ENCODE measurements around the gene RTCA.
A peak's percentile ranks its signal among the peaks of the same experiment; 100 is the strongest.
"Not testable (repeated sequence)": the region's sequence is repeated elsewhere in the genome, so short reads cannot be mapped to it uniquely, and the experiment has no call there.

The RTCA gene

DNA sequence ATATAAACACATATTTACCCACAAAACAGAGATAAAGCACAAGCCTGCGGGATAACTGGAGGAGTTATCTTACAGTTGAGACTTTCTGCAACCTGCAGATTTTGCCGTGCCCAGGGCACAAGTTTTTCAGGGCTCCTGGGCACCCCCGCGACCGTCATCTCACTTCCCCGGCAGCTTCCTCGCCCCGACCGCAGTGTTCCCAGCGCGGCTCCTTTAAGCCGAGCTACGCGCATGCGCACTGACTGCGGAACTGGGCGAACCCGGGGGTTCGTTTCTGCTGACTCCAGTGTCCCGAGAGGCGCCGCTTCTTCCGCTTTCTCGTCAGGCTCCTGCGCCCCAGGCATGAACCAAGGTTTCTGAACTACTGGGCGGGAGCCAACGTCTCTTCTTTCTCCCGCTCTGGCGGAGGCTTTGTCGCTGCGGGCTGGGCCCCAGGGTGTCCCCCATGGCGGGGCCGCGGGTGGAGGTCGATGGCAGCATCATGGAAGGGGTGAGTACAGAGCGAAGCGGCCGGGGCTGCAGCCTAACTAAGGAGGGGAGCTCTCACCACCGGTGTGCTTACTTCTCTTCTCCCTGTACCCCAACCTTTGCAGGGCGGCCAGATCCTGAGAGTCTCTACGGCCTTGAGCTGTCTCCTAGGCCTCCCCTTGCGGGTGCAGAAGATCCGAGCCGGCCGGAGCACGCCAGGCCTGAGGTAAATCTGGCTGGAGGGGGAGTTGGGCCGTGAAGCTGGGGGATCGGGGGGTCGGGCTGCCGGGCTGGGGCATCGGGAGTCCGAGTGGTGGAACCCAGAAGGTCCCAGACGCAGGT is at the start of gene RTCA:
RTCA (plus strand) TSS at position 286 of the 810 bp plus-strand sequence; CDS start at position 446, 160 bp downstream.
- DNase-seq, result peak; percentile 96

DNA sequence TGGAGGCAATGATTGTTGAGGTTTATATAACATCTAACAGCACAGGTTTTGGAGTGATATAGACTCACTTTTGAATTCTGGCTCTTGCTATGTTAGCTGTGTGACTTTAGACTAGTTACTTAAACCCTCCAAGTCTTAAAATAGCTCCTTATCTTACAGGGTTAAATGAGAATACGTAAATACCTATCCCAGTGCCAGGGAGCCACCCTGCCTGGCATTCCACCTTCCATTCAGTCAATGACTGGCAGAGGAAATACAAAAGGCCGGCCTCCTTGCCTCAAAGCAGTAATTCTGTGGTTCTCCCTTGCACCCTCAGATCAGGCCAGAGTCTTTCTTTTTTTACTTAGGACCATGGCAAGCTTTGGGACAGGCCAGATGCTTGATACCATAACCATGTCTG is 48.2 kb upstream of the RTCA start:
- DNase-seq, result no peak

DNA sequence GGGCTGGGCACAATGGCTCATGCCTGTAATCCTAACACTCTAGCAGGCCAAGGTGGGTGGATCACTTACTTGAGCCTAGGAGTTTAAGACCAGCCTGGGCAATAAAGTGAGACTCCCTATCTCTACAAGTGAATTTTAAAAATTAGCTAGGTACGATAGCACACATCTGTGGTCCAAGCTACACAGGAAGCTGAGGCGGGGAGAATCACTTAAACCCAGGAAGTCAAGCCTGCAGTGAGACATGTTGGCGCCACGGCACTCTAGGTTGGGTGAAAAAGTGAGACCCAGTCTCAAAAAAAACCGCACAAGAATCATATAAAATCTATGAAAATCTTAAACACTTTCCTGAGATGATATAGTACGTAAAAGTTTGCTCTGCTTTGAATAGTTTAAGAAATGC is 46.6 kb upstream of the RTCA start:
- DNase-seq, result no peak

DNA sequence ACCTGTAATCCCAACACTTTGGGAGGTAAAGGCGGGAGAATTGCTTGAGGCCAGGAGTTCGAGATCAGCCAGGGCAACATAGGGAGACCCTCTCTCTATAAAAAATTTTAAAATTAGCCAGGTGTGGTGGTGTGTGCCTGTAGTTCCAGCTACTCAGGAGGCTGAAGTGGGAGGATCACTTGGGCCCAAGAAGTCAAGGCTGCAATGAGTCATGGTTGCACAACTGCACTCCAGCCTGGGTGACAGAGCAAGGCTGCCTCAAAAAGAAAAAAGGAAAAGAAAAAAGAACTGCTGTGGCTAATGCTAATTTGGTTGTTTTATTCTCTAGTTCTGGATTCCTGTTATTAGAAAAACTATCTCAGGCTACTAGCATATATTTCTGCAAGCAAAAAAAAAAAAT is 46.1 kb upstream of the RTCA start:
- peak; percentile 34 for DNase-seq

DNA sequence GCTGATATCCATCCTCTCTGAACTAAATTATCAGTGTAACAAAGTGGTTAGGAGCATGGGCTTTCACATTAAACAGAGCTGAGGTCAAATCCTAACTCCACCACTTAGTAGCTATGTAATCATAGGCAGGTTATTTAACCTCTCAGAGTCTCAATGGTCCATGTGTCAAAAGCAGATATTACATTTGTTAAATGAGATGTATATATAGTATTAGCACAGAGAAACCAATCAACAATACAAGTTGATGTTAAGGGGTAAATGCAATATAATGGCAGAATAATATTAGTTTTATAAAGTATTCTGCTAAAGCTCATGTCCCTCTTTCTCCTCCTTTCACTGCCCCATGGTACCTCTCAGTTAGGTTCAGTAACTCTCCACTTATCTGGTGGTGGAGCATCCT is 43.6 kb upstream of the RTCA start:
- no peak for DNase-seq

DNA sequence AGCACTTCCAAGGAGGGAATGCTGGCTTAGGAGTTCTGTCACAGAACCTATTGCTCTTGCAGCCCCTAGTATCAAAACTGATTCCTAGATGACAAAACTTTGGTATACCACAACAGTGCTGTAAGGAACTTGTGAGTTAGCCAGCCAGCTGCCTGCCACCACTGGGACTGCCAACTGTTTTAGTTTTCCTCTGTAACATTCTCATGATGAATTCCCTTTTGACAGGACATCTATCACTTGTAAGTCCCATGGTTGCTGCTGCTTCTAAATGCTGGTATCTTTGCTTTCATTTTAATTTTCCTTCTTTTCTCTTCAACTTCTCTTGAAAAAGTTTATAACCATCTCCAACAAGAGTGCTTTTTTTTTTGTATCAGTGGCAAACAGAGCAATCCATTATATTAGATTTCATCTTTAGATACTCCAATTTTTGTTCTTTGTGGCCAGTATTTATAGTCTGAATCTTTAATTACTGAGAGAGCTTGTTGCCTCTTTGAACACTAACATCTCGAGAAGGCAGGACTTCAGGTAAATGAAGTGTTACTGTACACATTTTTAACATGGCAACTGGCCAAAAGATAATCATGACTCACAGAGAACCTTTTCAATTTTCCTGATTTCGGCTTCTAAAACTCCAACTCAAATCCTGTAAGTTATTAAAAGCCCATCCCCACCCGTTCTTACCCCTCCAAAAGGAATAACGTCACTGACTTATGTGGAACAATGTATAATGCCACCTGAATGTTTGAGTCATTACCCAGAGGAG is 36.2 kb upstream of the RTCA start:
- no peak for DNase-seq

DNA sequence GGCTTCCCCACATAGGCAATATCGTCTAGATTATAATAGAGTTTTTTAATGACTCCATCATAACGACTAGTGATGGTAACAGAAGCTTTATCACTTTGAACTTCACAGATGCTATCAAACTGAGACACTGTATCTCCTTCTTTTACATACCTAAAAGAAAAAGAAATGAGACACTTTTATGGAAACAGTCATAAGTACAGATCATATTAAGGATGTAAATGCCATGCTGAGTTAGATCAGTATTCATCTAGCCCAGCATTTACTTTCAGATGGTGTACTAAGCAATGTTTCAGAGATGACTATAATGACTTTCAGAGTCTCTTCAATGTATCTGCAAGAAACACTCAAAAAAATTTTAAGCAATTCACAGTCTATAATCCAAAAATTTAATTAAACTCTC is 35.3 kb upstream of the RTCA start:
- no peak for DNase-seq

DNA sequence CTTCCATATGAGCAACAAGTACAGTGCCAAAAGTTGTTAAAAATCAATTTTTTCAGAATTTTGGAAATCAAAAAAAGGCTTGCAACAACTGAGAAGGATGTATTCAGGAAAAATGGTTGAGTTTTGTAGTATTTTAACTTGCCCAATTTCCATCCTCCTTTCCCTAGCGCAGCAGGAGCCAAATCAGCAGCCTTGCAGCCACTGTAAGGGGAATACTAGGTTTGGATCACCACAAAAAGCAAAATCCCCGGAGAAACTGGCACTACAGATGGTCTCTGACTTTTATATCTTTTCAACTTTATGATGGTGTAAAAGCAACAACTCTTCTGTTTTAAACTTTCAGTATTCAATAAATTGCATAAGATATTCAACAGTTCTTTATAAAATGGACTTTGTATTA is 34.3 kb upstream of the RTCA start:
- no peak for DNase-seq

DNA sequence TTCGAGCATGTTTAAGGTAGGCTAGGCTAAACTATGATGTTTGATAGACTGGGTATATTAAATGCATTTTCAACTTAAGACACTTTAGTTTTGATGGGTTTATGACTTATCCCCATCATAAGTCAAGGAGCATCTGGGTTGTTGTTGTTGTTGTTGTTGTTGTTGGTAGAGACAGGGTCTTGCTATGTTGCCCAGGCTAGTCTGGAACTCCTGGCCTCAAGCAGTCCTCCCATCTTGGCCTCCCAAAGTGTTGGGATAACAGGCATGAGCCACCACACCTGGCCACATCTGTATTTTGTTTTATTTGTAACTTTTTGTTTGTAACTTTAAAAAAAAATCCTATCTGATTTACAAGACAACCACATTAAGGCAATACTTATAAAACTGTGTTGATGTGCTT is 33.9 kb upstream of the RTCA start:
- no peak for DNase-seq

DNA sequence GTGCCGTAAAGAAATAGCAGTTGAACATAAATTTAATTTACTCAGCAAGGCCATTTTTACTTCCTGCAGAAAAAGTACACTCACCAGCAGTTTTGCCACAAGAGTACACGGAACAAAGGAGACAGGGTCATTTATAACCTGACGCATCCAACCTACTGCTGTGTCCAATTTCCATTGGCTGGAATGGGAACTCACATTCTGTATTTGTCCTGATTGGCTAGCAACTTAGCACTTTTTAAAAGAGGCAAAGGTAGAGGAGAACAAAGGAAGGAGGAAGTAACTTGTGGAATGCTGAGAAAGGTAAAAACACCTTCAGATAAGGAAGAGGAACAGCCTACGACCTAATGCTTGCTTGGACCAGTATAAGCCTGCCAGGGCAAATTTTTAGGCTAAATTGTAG is 32.5 kb upstream of the RTCA start:
- not testable (repeated sequence) for DNase-seq

DNA sequence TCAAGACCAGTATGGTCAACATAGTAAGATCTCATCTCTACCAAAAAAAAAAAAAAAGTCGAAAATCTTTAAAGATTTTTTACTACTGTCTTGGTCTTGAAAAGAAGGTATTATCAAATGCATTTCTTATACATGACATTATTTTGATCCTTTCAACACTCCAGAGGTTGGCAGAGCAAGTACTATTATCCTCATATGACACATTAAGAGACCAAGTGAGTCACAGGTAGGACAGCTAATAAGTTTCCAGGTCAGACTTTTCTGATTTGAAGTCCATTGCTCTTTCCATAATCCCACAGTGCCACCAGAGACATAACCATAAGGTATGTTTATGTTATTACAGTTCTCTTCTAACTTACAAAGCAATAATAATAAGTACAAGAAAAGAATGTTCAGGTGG is 31.6 kb upstream of the RTCA start:
- DNase-seq, result no peak

DNA sequence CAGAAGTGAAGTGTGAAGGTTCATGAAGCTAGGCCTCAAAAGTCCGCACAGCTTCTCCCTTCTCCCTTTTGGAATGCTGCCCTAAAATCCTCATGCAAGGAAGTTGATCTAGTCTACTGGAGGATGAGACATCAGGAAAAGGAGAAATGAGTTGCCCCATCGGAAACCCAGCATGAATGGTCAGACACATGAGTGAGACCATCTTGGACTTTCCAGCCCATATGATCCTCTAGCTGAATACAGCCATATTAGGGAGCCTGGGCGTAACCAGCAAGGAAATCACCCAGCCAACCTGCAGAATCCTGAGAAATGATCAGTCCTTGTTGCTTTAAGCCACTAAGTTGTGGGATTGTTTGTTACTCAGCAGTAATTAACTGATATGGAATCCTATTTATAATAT is 28.9 kb upstream of the RTCA start:
- DNase-seq, result no peak

DNA sequence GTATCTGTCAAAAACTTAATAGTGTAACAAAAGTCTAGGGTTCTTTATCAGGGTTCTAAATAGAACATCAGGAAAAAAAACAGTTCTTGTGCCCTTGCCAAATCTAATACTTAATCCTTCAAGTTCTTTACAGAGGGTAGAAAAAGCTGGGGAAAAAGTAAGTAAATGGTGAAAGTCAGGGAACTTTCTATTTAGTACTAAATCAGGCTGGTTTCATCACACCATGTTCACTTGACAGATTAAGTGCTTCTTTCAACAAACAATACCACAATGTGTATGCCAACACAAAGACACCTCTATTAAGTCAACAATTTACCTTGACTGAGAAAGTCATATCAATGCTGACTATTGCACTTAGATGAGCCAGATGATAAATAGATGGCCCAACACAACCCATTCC is 26.1 kb upstream of the RTCA start:
- no peak for DNase-seq

DNA sequence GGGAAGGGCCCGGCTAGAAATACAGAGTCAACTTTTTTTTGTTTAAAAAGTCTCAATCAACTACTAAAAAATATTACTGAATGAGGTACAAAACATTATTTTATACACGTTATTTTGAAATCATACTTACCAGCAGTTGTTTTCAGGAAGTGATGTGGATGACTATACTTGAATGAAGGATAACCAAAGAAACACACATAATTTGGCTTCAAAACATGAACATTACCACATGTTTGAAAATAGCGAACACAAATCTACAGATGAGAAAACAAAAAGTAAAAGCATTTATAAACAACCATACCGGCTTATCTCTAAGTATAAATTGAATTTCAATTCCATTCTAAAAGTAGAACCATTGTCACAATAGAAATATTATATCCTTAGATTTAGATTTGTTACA is 25.4 kb upstream of the RTCA start:
- no peak for DNase-seq

DNA sequence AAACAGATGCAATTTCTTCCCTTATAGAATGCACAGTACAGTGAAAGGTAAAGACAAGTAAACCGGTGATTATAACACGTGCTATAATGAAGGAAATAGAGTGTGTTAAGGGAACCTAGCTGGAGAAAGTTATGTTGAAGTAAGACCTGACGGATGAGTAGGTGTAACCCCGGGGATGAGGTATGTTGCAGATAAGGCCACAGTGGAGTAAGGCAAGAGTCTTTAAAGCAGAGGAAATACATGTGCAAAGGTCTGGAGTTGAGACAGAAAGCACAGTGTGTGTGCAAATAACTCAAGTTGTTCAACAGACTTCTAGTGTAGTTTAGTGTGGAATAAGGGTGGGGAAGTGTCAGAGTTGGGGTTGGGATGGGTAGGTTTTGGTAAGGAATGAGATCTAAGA is 19.3 kb upstream of the RTCA start:
- DNase-seq, result no peak

DNA sequence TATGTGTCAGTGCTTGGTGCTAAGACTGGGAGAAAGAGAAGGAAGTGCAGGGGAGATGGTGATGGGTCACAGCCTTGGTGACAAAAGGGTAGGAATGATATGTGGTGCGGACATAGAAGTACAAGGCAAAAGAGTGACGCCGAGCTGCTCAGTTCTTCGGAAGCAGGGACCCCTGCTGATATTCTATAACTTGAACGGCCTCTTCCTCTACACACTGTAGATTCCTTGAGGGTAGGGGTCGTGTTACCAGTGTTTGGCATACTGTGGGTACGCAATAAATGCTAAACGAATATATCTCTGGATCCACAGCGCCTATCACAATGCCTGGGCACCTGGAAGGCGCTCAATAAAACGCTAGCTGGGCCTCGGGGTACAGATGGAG is 16.9 kb upstream of the RTCA start:
- no peak for DNase-seq

DNA sequence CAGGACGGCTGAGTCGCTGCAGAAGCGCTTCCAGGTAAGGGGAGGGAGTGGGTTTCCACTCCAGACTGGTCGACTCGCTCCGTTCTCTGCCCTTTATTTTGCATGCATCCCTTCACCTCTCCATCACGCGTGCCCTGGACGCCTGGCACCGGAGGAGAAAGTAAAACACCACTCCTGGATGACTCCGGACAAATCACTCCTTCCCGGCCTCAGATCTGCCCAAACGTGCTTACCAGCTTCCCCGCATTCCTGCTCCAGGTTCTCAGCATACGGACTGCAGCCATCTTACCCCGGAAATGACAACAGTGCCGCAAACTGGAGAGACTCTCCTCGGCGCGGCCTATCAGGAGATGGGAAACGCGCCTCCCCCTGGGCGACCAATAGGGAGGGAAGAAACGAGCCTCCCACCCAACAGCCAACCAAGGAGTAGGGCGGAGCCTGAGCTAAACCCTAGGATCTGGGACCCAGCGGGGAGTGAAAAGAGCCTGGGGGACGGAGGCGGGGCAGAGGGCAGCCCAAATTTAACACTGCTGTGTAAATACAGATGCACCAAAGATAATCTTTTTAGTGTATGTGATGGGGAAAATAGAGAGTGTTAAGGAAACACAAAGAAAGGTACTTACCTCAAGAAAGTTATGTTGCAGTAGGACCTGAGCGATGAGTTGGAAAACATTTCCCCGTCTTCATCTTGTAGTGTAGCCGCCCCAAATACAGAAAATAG is 16.3 kb upstream of the RTCA start, which contains the start of gene DBT:
DBT (minus strand) TSS at position 298 of the 721 bp plus-strand sequence; CDS start at position 284, 14 bp downstream.
- peak; percentile 96 for DNase-seq

DNA sequence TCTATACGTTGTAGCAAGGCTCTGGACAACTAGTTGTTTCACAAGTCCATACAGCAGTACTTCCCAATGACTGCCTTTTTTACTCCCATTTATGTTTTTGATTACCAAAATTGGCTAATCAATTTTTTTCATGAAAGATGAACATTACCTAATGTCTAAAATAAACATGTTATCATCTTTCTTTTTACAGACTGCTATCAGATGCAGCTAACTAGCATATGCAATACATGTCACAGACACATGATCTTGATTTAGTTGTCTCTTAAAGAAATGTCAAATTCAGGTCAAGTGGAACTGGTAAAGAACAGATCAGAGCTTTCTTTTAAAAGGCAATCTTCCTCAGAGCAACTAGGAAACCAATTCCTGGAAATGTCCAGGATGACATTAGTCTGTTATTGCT is 15.8 kb upstream of the RTCA start:
- no peak for DNase-seq

DNA sequence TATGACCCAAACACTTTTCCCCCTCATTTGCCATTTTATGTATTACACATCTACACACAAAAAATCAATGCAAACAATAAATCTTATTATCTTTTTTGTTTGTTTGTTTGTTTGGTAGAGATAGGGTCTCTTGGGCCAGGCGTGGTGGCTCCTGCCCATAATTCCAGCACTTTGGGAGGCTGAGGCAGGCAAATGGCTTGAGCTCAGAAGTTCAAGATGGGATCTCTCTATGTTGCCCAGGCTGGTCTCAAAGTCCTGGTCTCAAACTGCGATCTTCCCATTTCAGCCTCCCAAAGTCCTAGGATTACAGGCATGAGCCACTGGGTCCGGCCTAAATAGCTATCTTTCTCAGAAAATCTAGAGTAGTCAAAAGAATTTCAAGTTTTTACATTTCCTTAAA is 15.2 kb upstream of the RTCA start:
- no peak for DNase-seq

DNA sequence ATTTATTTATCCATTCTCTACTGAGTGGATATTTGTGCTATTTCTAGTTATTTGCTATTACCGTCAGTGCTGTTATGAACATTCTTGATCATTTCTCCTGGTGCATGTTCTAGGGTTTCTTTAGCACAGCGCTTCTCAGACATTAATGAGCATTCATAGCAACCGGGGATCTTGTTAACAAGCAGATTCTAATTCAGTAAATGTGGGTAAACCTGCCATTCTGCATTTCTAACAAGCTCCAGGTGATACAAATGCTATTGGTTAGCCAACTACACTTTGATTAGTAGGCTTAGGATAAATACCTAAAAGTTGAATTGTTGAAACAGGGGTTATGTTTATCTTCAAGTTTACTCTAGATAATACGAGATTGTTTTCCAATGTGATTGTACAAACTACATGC is 13.1 kb upstream of the RTCA start:
- no peak for DNase-seq

DNA sequence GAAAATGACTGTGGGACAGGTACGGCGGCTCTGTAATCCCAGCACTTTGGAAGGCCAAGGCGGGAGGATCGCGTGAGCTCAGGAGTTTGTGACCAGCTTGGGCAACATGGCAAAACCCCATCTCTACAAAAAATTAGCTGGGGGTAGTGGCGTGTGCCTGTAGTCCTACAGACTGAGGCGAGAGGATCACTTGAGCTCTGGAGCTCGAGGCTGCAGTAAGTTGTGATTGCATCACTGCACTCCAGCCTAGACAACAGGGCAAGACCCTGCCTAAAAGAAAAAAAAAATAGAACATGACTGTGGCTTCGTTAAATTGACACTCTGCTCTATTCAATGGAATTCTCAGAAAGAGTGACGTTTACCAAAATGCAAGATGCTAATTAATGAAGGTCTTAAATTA is 12.5 kb upstream of the RTCA start:
- no peak for DNase-seq

DNA sequence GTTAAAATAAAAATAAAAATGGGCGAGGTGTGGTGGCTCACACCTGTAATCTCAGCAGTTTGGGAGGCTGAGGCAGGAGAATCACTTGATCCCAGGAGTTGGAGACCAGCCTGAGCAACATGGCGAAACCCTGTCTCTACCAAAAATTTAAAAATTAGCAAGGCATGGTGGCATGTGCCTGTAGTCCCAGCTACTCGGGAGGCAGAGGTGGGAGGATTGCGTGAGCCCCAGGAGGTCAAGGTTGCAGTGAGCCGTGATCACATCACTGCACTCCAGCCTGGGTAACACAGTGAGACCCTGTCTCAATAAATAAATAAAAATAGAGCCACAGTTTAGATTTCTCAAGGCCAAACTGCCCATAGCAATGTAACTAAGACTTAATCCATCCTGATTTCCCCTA is 9.7 kb upstream of the RTCA start:
- not testable (repeated sequence) for DNase-seq

DNA sequence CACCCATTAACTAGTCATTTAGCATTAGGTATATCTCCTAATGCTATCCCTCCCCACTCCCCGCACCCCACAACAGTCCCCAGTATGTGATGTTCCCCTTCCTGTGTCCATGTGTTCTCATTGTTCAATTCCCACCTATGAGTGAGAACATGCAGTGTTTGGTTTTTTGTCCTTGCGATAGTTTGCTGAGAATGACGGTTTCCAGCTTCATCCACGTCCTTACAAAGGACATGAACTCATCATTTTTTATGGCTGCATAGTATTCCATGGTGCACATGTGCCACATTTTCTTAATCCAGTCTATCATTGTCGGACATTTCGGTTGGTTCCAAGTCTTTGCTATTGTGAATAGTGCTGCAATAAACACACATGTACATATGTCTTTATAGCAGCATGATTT is 7.6 kb upstream of the RTCA start:
- DNase-seq, result not testable (repeated sequence)

DNA sequence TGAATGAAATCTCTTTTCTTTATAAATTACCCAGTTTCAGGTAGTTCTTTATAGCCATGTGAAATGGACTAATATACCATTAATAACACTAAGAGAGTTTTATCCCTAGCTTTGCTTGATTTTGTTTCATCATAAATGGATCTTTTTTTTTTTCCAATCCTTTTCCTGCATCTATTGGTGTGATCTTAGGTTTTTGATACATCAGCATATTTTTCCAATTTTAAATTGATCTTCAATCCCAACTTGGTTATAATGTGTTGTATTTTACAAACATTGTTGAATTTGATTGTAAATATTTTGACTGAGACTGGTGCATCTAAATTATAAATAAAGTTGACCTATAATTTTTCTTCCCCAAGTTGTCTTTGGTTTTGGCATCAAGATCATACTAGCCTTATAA is 4.3 kb upstream of the RTCA start:
- DNase-seq, result no peak
